Thyroid gland (tissue), 4 donors: Measurements from ENCODE around the gene CALR3. TPM values are rescaled to one million over a fixed set of nuclear protein-coding genes. Genes with fewer than 3 reads are reported as not detected.

Experiments used
- DNase-seq, 2 donors: peaks; one replicate each; pipeline ENCODE4 v3.0.0-alpha.2; 2019
- H3K27ac ChIP-seq, 3 donors: fragments of 200-600 bp; sonication (generic); 1 replicate in 2 of 3; 2 replicates in 1 of 3; pipeline ENCODE4 v1.5.1; 2016 to 2019; ENCODE audit warnings: mild to moderate bottlenecking in 1 of 3, moderate library complexity in 1 of 3
- H3K27me3 ChIP-seq: fragments of 200-600 bp; sonication (generic); one replicate; pipeline ENCODE4 v1.5.1; 2019
- H3K36me3 ChIP-seq, 2 donors: fragments of 200-600 bp; sonication (generic); one replicate each; pipeline ENCODE4 v1.5.1; 2016 to 2019
- H3K4me1 ChIP-seq, 2 donors: fragments of 200-600 bp; sonication (generic); one replicate each; pipeline ENCODE4 v1.5.1; 2017 to 2019
- H3K4me3 ChIP-seq, 3 donors: fragments of 200-600 bp; sonication (generic); replicated peaks in 1 of 3; 1 replicate in 2 of 3; 2 replicates in 1 of 3; pipeline ENCODE4 v1.5.1; 2016; ENCODE audit warnings: mild to moderate bottlenecking in 1 of 3
- H3K9me3 ChIP-seq: fragments of 200-600 bp; sonication (generic); one replicate; pipeline ENCODE4 v1.5.1; 2017
- POLR2A ChIP-seq, 2 donors: fragments of 450-650 bp; IDR thresholded peaks; one replicate each; pipeline ENCODE4 v1.6.1; 2017; ENCODE audit warnings: antibody characterized with exemption in 2 of 2, mild to moderate bottlenecking in 2 of 2, moderate library complexity in 1 of 2
- WGBS, 2 donors: methylation state at CpG; one replicate each; pipeline ENCODE4 v1.1.5; 2017; 5-methylcytosine and 5-hydroxymethylcytosine counted together
- intact Hi-C: fragments of 100-400 bp; cut with DNase I; formaldehyde crosslinking; loops from one replicate; pipeline ENCODE4 v1.15.1; 2023
- total RNA-seq, 4 donors: library from RNA; depleted of rRNA; stranded (reverse); fragments of >200 nt; gene quantifications; one replicate each; pipeline ENCODE4 v1.2.3, GENCODE V29; 2016
- TF ChIP-seq, protein P1 (sequence below), 6 experiments: fragments of 200-600 bp in 3 of 6; fragments of 450-650 bp in 3 of 6; sonication (generic) in 3 of 6; IDR thresholded peaks; one replicate each; pipeline ENCODE4 v1.5.1; 2016 to 2019; ENCODE audit warnings: antibody characterized with exemption in 6 of 6, mild to moderate bottlenecking in 2 of 6, inconsistent platforms in 1 of 6, moderate library complexity in 1 of 6

Gene CALR3
- total RNA-seq, 4 donors from 2014 or later: 0.58 TPM; not detected in 3

DNA sequence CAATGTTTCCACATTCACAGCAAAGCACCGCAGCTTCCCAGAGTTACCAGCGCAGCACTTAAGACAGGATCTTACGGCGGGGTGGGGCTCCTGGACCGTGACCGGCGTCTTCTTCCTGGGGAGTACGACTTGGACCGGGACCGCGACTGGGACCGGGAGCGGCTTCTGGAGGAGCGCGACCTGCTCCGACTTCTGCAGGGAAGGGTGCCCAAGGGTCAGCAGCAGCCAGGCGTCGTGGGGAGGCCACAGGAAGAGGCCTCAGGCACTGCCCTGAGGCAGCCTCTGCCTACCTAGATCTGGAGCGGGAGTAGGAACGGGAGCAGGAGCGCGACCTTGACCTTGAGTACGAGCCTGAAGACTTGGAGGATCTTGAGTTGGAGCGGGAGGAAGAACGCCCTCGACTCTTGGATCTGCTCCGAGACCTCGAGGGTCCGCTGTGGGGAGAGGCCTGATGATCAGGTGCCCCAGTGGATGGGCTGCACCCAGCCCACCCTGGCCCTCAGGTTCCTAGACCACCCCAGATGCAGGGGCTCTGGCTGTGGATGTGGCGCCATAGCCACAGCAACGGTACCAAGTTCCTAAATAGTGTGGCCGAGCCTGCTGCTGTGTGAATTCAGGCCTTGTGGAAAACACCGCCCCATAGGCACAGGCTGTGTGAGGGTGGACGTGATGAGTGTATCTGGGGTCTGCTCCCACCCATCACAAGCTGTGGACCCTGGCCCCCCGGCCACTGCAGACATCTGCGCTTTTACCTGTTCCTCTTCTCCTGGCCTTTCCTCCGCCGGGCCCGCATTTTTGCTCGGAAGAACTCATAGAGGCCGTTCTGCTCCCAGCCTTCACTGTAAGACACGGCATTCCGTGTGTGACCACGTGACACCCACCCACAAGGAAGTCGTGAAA, 24.4 kb upstream of the CALR3 start:
- no peak overlapping the region for H3K4me3 ChIP-seq
- H3K9me3 ChIP-seq: no peaks in the 10 kb centered on the region
- 92 to 96% methylated on average over 39 to 44 of the region's 45 CpGs for WGBS, 2 donors
- no peak for TF ChIP-seq POLR2A (IDR thresholded peaks at IDR 0.05)
- TF ChIP-seq, protein P1, sequence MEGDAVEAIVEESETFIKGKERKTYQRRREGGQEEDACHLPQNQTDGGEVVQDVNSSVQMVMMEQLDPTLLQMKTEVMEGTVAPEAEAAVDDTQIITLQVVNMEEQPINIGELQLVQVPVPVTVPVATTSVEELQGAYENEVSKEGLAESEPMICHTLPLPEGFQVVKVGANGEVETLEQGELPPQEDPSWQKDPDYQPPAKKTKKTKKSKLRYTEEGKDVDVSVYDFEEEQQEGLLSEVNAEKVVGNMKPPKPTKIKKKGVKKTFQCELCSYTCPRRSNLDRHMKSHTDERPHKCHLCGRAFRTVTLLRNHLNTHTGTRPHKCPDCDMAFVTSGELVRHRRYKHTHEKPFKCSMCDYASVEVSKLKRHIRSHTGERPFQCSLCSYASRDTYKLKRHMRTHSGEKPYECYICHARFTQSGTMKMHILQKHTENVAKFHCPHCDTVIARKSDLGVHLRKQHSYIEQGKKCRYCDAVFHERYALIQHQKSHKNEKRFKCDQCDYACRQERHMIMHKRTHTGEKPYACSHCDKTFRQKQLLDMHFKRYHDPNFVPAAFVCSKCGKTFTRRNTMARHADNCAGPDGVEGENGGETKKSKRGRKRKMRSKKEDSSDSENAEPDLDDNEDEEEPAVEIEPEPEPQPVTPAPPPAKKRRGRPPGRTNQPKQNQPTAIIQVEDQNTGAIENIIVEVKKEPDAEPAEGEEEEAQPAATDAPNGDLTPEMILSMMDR (IDR thresholded peaks at IDR 0.05): no peak
- DNase-seq: no peak
- peaks cover 78 to 81% of the 10 kb centered on the region in 2 donors for H3K36me3 ChIP-seq
- H3K27me3 ChIP-seq: no peaks in the 10 kb centered on the region
- H3K4me1 ChIP-seq: no peaks in the 10 kb centered on the region
- intact Hi-C loops: no loop called here
- no peak overlapping the region for H3K27ac ChIP-seq

DNA sequence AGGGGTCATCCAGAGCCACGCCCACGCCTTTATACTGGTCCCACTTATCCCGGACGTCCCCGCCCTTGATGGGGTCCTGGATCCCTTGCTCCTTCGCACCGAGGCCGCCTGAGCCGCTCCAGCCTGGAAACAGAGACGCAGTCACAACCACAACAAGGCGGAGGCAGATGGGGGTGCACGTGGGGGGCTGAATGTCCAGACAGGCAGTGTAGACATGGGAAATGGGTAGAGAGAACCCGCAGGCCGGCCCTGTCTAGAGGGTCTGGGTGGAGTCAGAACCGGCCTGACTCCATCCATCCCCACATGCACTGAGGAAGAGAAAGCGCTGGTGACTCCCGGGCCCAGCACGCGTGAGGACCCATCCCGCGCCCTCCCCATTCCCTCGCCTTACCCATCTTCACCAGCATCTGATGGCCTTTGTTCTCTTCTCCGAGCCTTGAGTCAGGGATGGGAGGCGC, 23.3 kb upstream of the CALR3 start:
- Histone ChIP-seq H3K9me3 (no peaks in the 10 kb centered on the region), H3K4me1 (no peaks in the 10 kb centered on the region), H3K27ac (no peak overlapping the region), H3K36me3 (peaks cover 67 to 78% of the 10 kb centered on the region in 2 donors), H3K27me3 (no peaks in the 10 kb centered on the region), H3K4me3 (no peak overlapping the region)
- DNase-seq: no peak
- intact Hi-C loops: no loop called here
- TF ChIP-seq POLR2A (IDR thresholded peaks at IDR 0.05): no peak
- TF ChIP-seq, protein P1 (IDR thresholded peaks at IDR 0.05): no peak
- WGBS, 2 donors: 96 to 98% methylated on average over 24 of the region's 24 CpGs

DNA sequence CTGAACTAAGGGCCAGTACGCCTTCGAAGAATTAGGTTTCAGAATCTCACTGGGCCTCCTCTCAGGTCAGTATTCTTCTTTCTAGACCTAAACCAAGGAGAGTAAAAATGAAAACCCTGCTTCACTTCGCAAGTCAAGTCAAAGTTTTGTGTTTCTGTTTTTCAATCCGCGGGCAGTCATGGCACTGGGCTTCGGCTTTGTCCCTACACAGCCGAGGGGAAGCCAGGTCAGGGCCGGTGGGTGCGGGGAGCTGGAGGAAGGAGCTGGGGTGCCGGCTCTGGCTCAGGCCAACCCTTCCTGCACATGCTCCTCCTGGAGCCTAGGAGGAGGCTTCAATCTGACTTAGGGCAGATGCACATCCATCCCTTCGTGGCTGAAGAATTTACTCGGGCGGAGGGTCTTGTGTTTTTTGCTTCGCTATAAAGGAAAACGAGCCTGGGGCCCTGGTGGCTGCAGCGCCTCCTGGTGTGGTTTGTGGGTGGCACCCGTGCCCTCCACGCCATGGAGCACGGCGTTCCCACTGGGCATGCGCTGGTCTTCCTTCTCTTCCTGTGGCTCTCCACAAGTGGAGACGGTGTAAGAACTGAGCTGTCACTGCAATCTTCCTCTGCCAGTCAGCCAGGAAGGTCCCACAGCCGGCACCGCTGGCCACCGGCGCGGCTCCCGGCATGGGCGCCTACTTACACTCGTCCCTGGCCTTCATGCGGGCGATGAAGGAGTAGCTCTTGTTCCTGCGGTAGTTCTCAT, 22.7 kb upstream of the CALR3 start:
- no peak overlapping the region for H3K27ac ChIP-seq
- TF ChIP-seq, protein P1 (IDR thresholded peaks at IDR 0.05): no peak
- TF ChIP-seq POLR2A (IDR thresholded peaks at IDR 0.05): no peak
- no peaks in the 10 kb centered on the region for H3K4me1 ChIP-seq
- peaks cover 61 to 72% of the 10 kb centered on the region in 2 donors for H3K36me3 ChIP-seq
- intact Hi-C loops: no loop called here
- DNase-seq: no peak
- H3K4me3 ChIP-seq: no peak overlapping the region
- H3K9me3 ChIP-seq: no peaks in the 10 kb centered on the region
- WGBS, 2 donors: 91 to 94% methylated on average over 31 to 33 of the region's 33 CpGs
- H3K27me3 ChIP-seq: no peaks in the 10 kb centered on the region

DNA sequence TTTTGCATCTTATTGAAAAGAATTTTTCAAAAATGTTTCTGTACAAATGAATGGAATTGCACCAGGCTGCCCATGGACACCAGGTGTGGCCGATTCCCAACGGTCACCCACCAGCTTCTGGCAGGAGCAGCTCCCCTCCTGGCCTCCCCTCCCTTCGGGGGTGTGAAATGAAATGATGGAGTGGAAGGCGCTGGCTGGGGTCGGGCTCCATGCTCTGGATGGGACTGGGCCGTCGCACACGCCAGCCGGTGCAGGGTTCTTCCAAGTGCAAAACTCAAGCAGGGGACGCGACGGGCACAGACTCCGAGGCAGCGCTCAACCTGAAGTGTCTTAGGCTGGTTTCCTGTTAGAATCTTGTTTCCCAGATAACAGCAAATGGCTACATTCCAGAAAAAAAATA, 22.1 kb upstream of the CALR3 start:
- no peaks in the 10 kb centered on the region for H3K9me3 ChIP-seq
- intact Hi-C loops: no loop called here
- no peak for DNase-seq
- no peaks in the 10 kb centered on the region for H3K27me3 ChIP-seq
- TF ChIP-seq, protein P1 (IDR thresholded peaks at IDR 0.05): no peak
- no peak for TF ChIP-seq POLR2A (IDR thresholded peaks at IDR 0.05)
- no peak overlapping the region for H3K4me3 ChIP-seq
- no peak overlapping the region for H3K27ac ChIP-seq
- 89% methylated on average over 14 of the region's 14 CpGs for WGBS, 2 donors
- no peaks in the 10 kb centered on the region for H3K4me1 ChIP-seq
- H3K36me3 ChIP-seq: peaks cover 61 to 68% of the 10 kb centered on the region in 2 donors
